Heart right ventricle (tissue), 16 donors: ENCODE measurements around the gene PDE4D. TPM values are rescaled to one million over a fixed set of nuclear protein-coding genes. Genes with fewer than 3 reads are reported as not detected.

Experiments used
- ATAC-seq, 8 donors: fragments of 200-7000 bp; cut with Tn5 transposase; one replicate each; pipeline ENCODE4 v1.9.1; 2020; ENCODE audit warnings: mild to moderate bottlenecking in 8 of 8, moderate library complexity in 8 of 8, moderate number of reproducible peaks in 1 of 8
- DNase-seq, 2 donors: peaks; one replicate each; pipeline ENCODE4 v3.0.0-alpha.2; 2020
- H3K27ac ChIP-seq, 10 donors: fragments of 200-600 bp; sonication (generic) in 2 of 10; one replicate each; pipeline versions ENCODE4 v1.5.0 to v1.8.0; 2020 to 2022; ENCODE audit warnings: mild to moderate bottlenecking in 3 of 10
- H3K27me3 ChIP-seq, 7 donors: fragments of 200-600 bp; one replicate each; pipeline ENCODE4 v1.8.0; 2021 to 2022; ENCODE audit warnings: mild to moderate bottlenecking in 2 of 7
- H3K36me3 ChIP-seq, 9 donors: fragments of 200-600 bp; sonication (generic) in 1 of 9; one replicate each; pipeline versions ENCODE4 v1.5.0 to v1.8.0; 2020 to 2022; ENCODE audit warnings: mild to moderate bottlenecking in 2 of 9
- H3K4me1 ChIP-seq, 9 donors: fragments of 200-600 bp; sonication (generic) in 1 of 9; one replicate each; pipeline versions ENCODE4 v1.5.0 to v1.8.0; 2020 to 2022; ENCODE audit warnings: mild to moderate bottlenecking in 4 of 9
- H3K4me3 ChIP-seq, 10 donors: fragments of 200-600 bp; sonication (generic) in 2 of 10; one replicate each; pipeline versions ENCODE4 v1.5.0 to v1.8.0; 2020 to 2022; ENCODE audit warnings: mild to moderate bottlenecking in 7 of 10, moderate library complexity in 2 of 10
- H3K9me3 ChIP-seq, 11 donors: fragments of 200-600 bp in 10 of 11; sonication (generic) in 2 of 11; one replicate each; pipeline versions ENCODE4 v1.5.0 to v1.8.0; 2013 to 2022; ENCODE audit warnings: mild to moderate bottlenecking in 2 of 11, control low read depth in 1 of 11, moderate library complexity in 1 of 11
- WGBS, 2 donors: extraction: QIAGEN DNeasy Blood & Tissue Kit; methylation state at CpG; one replicate each; pipeline ENCODE4 v1.1.7; 2013; ENCODE audit warnings: inconsistent platforms in 1 of 2; 5-methylcytosine and 5-hydroxymethylcytosine counted together
- intact Hi-C, 10 donors: fragments of 100-400 bp; cut with DNase I; formaldehyde crosslinking; loops; one replicate each; pipeline versions ENCODE4 v1.11.1 to v1.14.2; 2022
- polyA plus RNA-seq, 2 donors: library from polyadenylated mRNA; stranded (reverse); fragments of 200-250 nt; gene quantifications; one replicate each; pipeline ENCODE4 v1.2.3, GENCODE V29; 2013
- total RNA-seq, 10 donors: library from RNA; stranded (reverse); fragmentation: NEBNext Ultra II Directional in 3 of 10; extraction: Animal tissue kit (Norgen Biotek cat#: 25700) in 3 of 10; gene quantifications; one replicate each; pipeline versions ENCODE4 v1.2.1 to v1.2.4, GENCODE V29; 2021 to 2023
- TF ChIP-seq, protein P1 (sequence below), 9 donors: fragments of 200-600 bp; sonication (generic) in 2 of 9; IDR thresholded peaks; one replicate each; pipeline versions ENCODE4 v1.5.0 to v1.8.0; 2021 to 2022; ENCODE audit warnings: antibody characterized with exemption in 9 of 9, mild to moderate bottlenecking in 5 of 9, moderate library complexity in 1 of 9
- donor health status: Arrhythmogenic right ventricular cardiomyopathy.
- donor health status: ischemic (EF 13 %, LVEDD 7.1; RV severe dilation, severe dysfunction).
- donor health status: healthy with polysubstance abuse.
- donor health status: DM: no; HTN: yes; CAD: no.
- donor health status: DM: no; HTN: no; CAD: no.
- donor health status: ischemic (EF 25% LVEDD 6.9; RV normal size, moderate dysfunction).
- donor health status: ischemic (EF 25% LVEDD 5.7; RV mildly dilated, moderate dysfunction).
- donor health status: healthy.
- donor health status: DM: yes; HTN: yes; CAD: no.
- donor health status: Ischemic cardiomyopathy.
- donor health status: ischemic (EF 35%, LVEDD 5.7; RV mildly dilated, moderate dysfunction).
- donor health status: nonischemic (EF 11% LVEDD 7.7; RV severe dilation, severe dysfunction).
- donor health status: DM: yes; HTN: yes; CAD: no.
- donor health status: PGD.
- donor health status: ischemic (EF 29% LVEDD 5.4; RV normal size, mild dysfunction).
- donor health status: nonischemic (EF 23%, LVEDD 6.1; RV moderate dilation, normal function).

Gene PDE4D
- total and polyA plus RNA-seq, 12 donors: 5.8 to 83.2 (median 39.5) TPM

DNA sequence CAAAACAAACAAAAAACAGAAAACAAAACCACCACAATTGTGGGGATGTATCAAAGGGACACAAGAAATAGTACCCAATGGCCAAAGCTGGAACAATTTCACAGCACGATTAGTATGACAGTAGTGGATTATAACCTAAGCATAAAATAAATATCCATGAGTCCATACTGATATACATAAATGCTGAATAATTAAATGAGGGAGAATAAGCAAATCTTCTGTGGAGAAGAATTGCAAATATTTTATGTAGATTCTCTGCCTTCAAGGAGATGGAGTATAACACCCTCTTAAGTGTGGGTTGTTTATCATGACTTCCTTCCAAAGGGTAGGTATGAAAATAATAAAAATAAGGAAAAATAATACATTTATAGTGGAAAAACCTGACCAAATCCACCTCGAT is 325.4 kb downstream of the PDE4D start:
- Histone ChIP-seq H3K27ac (no peak overlapping the region), H3K36me3 (no peaks in the 10 kb centered on the region), H3K9me3 (no peaks in the 10 kb centered on the region), H3K4me1 (peaks cover 0 to under 1% (median 0%) of the 10 kb centered on the region in 9 donors), H3K27me3 (no peaks in the 10 kb centered on the region), H3K4me3 (no peak overlapping the region)
- intact Hi-C loops: no loop called here
- DNase-seq (no peak), ATAC-seq (no peak)
- WGBS, 2 donors: 94 to 96% methylated on average over 2 of the region's 2 CpGs
- TF ChIP-seq, protein P1, sequence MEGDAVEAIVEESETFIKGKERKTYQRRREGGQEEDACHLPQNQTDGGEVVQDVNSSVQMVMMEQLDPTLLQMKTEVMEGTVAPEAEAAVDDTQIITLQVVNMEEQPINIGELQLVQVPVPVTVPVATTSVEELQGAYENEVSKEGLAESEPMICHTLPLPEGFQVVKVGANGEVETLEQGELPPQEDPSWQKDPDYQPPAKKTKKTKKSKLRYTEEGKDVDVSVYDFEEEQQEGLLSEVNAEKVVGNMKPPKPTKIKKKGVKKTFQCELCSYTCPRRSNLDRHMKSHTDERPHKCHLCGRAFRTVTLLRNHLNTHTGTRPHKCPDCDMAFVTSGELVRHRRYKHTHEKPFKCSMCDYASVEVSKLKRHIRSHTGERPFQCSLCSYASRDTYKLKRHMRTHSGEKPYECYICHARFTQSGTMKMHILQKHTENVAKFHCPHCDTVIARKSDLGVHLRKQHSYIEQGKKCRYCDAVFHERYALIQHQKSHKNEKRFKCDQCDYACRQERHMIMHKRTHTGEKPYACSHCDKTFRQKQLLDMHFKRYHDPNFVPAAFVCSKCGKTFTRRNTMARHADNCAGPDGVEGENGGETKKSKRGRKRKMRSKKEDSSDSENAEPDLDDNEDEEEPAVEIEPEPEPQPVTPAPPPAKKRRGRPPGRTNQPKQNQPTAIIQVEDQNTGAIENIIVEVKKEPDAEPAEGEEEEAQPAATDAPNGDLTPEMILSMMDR (IDR thresholded peaks at IDR 0.05): no peak

DNA sequence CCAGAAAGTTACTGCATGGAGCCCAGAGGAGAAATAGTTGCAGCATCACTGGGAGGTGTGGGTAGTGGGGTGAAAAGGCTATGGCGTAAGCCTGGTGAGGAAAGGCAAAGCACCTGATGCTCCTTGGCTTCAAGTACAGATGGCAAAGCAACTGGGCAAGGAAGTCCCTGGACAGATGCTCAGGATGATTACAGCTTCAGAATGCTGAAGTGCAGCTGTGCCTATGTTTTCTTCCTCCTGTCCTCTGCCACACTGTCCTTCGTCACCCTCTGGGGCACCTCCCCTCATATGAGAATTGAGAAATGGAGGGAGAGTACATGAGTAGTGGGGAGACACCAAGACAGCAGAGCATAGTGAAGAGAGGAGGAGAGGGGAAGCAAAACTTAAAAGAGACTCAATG is 328.0 kb downstream of the PDE4D start:
- Histone ChIP-seq H3K27ac (no peak overlapping the region), H3K36me3 (no peaks in the 10 kb centered on the region), H3K9me3 (no peaks in the 10 kb centered on the region), H3K27me3 (no peaks in the 10 kb centered on the region), H3K4me3 (no peak overlapping the region), H3K4me1 (peaks cover 0 to 6% (median 0%) of the 10 kb centered on the region in 9 donors)
- ATAC-seq: no peak
- WGBS, 2 donors: 86 to 88% methylated on average over 2 of the region's 2 CpGs
- DNase-seq: no peak
- TF ChIP-seq, protein P1 (IDR thresholded peaks at IDR 0.05): no peak
- intact Hi-C loops: no loop called here

DNA sequence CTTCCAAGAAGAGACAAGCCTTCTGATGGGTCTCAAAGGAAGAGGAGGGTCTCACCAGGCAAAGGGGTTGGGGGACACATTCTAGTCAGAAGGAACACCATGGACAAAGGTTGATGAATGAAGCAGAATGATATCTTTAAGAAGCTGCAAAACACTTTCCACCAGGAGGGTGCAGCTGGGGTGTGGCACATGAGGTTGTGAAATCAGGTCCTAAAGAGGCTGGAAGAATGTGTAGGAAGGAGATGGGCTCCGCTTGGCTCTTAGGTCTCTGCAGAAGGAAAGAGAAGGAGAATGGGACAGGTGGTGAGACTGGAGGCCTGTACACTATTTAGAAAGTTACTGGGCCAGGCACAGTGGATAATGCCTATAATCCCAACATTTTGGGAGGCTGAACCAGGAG is 328.6 kb downstream of the PDE4D start:
- Histone ChIP-seq H3K4me3 (no peak overlapping the region), H3K27me3 (no peaks in the 10 kb centered on the region), H3K27ac (no peak overlapping the region), H3K9me3 (no peaks in the 10 kb centered on the region), H3K36me3 (no peaks in the 10 kb centered on the region), H3K4me1 (peaks cover 0 to 6% (median 0%) of the 10 kb centered on the region in 9 donors)
- DNase-seq (no peak), ATAC-seq (no peak)
- WGBS, 2 donors: 94 to 100% methylated on average over 1 of the region's 1 CpG
- TF ChIP-seq, protein P1 (IDR thresholded peaks at IDR 0.05): no peak
- intact Hi-C loops: no loop called here

DNA sequence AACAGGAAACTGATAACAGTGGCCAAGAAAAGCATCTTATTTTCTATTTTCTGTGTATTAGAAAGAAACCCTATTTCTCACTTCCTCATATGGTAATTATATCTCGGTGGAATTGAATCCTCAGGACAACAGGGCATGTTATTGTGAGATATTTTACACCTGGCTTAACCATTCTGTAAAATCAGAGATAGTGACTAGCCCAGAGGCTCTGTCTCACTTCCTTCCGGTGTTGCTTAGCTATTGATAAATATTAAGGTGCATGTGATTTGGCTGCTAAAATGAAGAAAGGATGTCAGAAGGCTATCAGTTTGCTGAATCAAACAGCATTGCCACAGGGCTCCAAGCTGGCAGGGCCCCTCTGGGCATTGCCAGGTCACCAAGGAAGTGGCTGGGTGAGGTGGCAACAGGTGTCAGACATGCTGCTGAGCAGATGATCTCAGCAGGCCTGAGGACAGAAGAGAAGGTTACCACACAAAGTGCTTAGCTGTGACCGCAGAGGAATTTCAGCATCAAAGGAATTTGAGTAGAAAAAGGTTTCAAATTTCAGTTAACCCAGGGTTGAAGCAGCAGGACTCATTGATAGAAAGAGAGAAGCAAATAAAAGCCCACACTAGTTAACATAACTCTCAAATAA is 330.7 kb downstream of the PDE4D start:
- no peaks in the 10 kb centered on the region for H3K9me3 ChIP-seq
- 31 to 40% methylated on average over 3 of the region's 3 CpGs for WGBS, 2 donors
- no peak for DNase-seq
- intact Hi-C loops: no loop called here
- H3K4me1 ChIP-seq: peaks cover 0 to 6% (median 0%) of the 10 kb centered on the region in 9 donors
- TF ChIP-seq, protein P1 (IDR thresholded peaks at IDR 0.05): no peak
- H3K27me3 ChIP-seq: no peaks in the 10 kb centered on the region
- ATAC-seq: no peak
- no peak overlapping the region for H3K4me3 ChIP-seq
- no peaks in the 10 kb centered on the region for H3K36me3 ChIP-seq
- no peak overlapping the region for H3K27ac ChIP-seq
